SK-N-SH treated with all-trans-retinoic acid at 6 μM for 48 hours (cell line): ENCODE data around the gene PFDN2.
A peak's percentile ranks its signal among the peaks of the same experiment; 100 is the strongest.

Source experiments
- ATAC-seq: fragments of 200-7000 bp; cut with Tn5 transposase; 3 replicates; pipeline ENCODE4 v1.9.1; 2020; ENCODE audit warnings: mild to moderate bottlenecking, moderate library complexity
- CSDC2 ChIP-seq: fragments of 250-450 bp; sonication (Bioruptor Pico); IDR thresholded peaks from 2 replicates; pipeline ENCODE4 v1.5.0; 2020; ENCODE audit warnings: mild to moderate bottlenecking, moderate library complexity
- ESRRG ChIP-seq: fragments of 250-450 bp; sonication (Bioruptor Pico); IDR thresholded peaks from 2 replicates; pipeline ENCODE4 v1.6.1; 2021; ENCODE audit warnings: mild to moderate bottlenecking
- GLIS3 ChIP-seq: fragments of 250-450 bp; sonication (Bioruptor Pico); IDR thresholded peaks from 2 replicates; pipeline ENCODE4 v1.5.0; 2020; ENCODE audit warnings: mild to moderate bottlenecking, moderate library complexity
- ISL1 ChIP-seq: fragments of 250-450 bp; sonication (Bioruptor Pico); IDR thresholded peaks from 2 replicates; pipeline ENCODE4 v2.1.2; 2022; ENCODE audit warnings: mild to moderate bottlenecking, moderate library complexity
- OSR1 ChIP-seq: fragments of 250-450 bp; sonication (Bioruptor Pico); IDR thresholded peaks from 2 replicates; pipeline ENCODE4 v1.8.0; 2022; ENCODE audit warnings: moderate library complexity, mild to moderate bottlenecking, inconsistent platforms
- RARB ChIP-seq: fragments of 250-450 bp; sonication (Bioruptor Pico); IDR thresholded peaks from 2 replicates; pipeline ENCODE4 v1.8.0; 2021; ENCODE audit warnings: mild to moderate bottlenecking, moderate library complexity
- SNAI2 ChIP-seq: fragments of 250-450 bp; sonication (Bioruptor Pico); IDR thresholded peaks from 2 replicates; pipeline ENCODE4 v1.5.0; 2020; ENCODE audit warnings: mild to moderate bottlenecking, moderate library complexity
- TCF4 ChIP-seq: fragments of 250-450 bp; sonication (Bioruptor Pico); IDR thresholded peaks from 2 replicates; pipeline ENCODE4 v1.8.0; 2021; ENCODE audit warnings: mild to moderate bottlenecking, moderate library complexity, borderline replicate concordance
- ZC3H10 ChIP-seq: fragments of 250-450 bp; sonication (Bioruptor Pico); IDR thresholded peaks from 2 replicates; pipeline ENCODE4 v1.5.1; 2021; ENCODE audit warnings: mild to moderate bottlenecking, moderate library complexity
- ZFP3 ChIP-seq: fragments of 250-450 bp; sonication (Bioruptor Pico); IDR thresholded peaks from 2 replicates; pipeline ENCODE4 v1.5.0; 2020; ENCODE audit warnings: mild to moderate bottlenecking, moderate library complexity
- ZFP30 ChIP-seq: fragments of 450-650 bp; formaldehyde crosslinking; IDR thresholded peaks from 2 replicates; pipeline ENCODE4 v1.5.0; 2022; ENCODE audit warnings: mild to moderate bottlenecking, moderate library complexity
- ZNF565 ChIP-seq: fragments of 450-650 bp; formaldehyde crosslinking; conservative IDR thresholded peaks from 2 replicates; pipeline ENCODE4 v1.5.0; 2020; ENCODE audit warnings: low read depth, mild to moderate bottlenecking, moderate library complexity
- ZNF8 ChIP-seq: fragments of 450-650 bp; formaldehyde crosslinking; IDR thresholded peaks from 2 replicates; pipeline ENCODE4 v1.5.0; 2020; ENCODE audit warnings: mild to moderate bottlenecking, moderate library complexity
- TF ChIP-seq, protein P1 (sequence below): fragments of 250-450 bp; sonication (Bioruptor Pico); IDR thresholded peaks from 2 replicates; pipeline ENCODE4 v1.5.1; 2021; ENCODE audit warnings: mild to moderate bottlenecking, moderate library complexity
- TF ChIP-seq, protein P2 (sequence below): fragments of 250-450 bp; sonication (Bioruptor Pico); IDR thresholded peaks from 2 replicates; pipeline ENCODE4 v1.5.1; 2020; ENCODE audit warnings: low read depth, mild to moderate bottlenecking, moderate library complexity
- TF ChIP-seq, protein P3 (sequence below): fragments of 250-450 bp; sonication (Bioruptor Pico); IDR thresholded peaks from 2 replicates; pipeline ENCODE4 v1.8.0; 2020; ENCODE audit warnings: mild to moderate bottlenecking, moderate library complexity, borderline replicate concordance
- TF ChIP-seq, protein P4 (sequence below): fragments of 250-450 bp; sonication (Bioruptor Pico); IDR thresholded peaks from 2 replicates; pipeline ENCODE4 v1.5.0; 2020; ENCODE audit warnings: mild to moderate bottlenecking, moderate library complexity

PFDN2 gene

DNA sequence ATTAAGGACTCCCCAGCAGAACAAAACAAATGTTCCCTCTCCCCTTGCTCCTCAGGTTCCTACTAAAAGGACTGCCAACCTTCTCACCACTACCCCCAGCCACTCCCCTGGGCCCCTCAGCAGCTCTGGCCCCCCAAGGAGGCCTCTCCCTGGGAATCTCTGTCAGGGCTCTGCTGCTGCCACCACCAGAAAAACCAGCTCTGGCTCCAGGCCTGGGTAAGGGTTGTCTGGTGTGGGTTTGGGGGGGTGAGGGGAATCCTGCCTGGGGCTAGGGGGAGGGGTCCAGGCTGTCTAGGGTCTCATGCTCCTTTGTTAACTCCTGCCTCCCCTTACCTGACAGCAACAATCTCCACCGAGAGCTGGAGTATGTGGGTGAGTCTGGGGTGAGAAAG lies 33.2 kb downstream of the PFDN2 start:
- ATAC-seq, result no peak
- TF ChIP-seq RARB (CRISPR knock-in tag), result no peak
- TF ChIP-seq, protein P1, sequence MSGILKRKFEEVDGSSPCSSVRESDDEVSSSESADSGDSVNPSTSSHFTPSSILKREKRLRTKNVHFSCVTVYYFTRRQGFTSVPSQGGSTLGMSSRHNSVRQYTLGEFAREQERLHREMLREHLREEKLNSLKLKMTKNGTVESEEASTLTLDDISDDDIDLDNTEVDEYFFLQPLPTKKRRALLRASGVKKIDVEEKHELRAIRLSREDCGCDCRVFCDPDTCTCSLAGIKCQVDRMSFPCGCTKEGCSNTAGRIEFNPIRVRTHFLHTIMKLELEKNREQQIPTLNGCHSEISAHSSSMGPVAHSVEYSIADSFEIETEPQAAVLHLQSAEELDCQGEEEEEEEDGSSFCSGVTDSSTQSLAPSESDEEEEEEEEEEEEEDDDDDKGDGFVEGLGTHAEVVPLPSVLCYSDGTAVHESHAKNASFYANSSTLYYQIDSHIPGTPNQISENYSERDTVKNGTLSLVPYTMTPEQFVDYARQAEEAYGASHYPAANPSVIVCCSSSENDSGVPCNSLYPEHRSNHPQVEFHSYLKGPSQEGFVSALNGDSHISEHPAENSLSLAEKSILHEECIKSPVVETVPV (CRISPR knock-in tag), result no peak
- TF ChIP-seq ZNF565 (CRISPR knock-in tag), result no peak
- TF ChIP-seq ZFP3 (CRISPR knock-in tag), result no peak
- no peak for TF ChIP-seq OSR1
- TF ChIP-seq SNAI2 (CRISPR knock-in tag), result no peak
- TF ChIP-seq ESRRG (CRISPR knock-in tag), result no peak
- TF ChIP-seq ZNF8 (CRISPR knock-in tag), result no peak
- no peak for TF ChIP-seq ZC3H10 (CRISPR knock-in tag)

DNA sequence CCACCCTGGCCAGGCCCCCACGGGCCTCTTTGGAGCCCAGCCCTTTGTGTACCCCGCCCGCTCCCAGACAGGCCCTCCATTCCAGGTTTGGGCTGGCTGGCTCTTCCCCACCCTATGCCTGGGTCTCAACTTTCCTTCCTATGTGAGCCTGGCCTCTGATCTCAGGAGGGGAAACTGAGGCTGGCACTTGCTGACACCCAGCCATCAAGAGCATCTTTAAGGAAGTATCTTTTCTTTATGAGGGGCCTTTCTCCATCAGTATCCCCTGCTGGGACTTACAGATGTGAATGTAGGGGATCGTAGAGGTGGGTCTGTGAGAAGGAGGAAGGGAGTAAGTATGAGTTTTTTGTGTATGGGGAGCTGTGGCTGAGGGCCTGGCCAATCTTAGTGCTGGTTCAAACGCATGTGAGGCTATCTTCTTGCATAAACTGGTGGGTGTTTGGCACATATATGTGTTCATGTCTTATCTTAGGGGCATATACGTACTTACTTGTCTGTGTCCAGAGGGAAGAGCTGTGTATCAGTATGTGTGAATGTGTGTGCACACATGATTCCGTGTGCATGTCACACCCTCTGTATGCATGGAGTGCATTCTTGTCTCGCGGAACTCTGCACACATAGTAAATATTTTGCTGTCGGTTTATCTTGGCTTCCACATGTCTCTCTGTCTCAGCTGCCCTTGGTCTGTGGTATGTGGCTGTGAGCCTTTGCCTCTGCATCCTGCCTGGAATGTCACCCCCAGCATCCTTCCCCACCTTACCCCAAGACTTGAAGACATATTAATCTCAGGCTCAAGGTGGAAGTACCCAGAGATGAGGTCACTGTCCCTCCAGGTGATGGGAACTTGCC lies 33.9 kb downstream of the PFDN2 start:
- no peak for TF ChIP-seq TCF4 (CRISPR knock-in tag)
- no peak for TF ChIP-seq ISL1 (CRISPR knock-in tag)
- TF ChIP-seq, protein P2, sequence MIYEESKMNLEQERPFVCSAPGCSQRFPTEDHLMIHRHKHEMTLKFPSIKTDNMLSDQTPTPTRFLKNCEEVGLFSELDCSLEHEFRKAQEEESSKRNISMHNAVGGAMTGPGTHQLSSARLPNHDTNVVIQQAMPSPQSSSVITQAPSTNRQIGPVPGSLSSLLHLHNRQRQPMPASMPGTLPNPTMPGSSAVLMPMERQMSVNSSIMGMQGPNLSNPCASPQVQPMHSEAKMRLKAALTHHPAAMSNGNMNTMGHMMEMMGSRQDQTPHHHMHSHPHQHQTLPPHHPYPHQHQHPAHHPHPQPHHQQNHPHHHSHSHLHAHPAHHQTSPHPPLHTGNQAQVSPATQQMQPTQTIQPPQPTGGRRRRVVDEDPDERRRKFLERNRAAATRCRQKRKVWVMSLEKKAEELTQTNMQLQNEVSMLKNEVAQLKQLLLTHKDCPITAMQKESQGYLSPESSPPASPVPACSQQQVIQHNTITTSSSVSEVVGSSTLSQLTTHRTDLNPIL, result no peak
- TF ChIP-seq, protein P3, sequence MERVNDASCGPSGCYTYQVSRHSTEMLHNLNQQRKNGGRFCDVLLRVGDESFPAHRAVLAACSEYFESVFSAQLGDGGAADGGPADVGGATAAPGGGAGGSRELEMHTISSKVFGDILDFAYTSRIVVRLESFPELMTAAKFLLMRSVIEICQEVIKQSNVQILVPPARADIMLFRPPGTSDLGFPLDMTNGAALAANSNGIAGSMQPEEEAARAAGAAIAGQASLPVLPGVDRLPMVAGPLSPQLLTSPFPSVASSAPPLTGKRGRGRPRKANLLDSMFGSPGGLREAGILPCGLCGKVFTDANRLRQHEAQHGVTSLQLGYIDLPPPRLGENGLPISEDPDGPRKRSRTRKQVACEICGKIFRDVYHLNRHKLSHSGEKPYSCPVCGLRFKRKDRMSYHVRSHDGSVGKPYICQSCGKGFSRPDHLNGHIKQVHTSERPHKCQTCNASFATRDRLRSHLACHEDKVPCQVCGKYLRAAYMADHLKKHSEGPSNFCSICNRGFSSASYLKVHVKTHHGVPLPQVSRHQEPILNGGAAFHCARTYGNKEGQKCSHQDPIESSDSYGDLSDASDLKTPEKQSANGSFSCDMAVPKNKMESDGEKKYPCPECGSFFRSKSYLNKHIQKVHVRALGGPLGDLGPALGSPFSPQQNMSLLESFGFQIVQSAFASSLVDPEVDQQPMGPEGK (CRISPR knock-in tag), result no peak
- no peak for TF ChIP-seq ZFP3 (CRISPR knock-in tag)
- no peak for TF ChIP-seq ZC3H10 (CRISPR knock-in tag)
- no peak for TF ChIP-seq SNAI2 (CRISPR knock-in tag)
- TF ChIP-seq, protein P4, sequence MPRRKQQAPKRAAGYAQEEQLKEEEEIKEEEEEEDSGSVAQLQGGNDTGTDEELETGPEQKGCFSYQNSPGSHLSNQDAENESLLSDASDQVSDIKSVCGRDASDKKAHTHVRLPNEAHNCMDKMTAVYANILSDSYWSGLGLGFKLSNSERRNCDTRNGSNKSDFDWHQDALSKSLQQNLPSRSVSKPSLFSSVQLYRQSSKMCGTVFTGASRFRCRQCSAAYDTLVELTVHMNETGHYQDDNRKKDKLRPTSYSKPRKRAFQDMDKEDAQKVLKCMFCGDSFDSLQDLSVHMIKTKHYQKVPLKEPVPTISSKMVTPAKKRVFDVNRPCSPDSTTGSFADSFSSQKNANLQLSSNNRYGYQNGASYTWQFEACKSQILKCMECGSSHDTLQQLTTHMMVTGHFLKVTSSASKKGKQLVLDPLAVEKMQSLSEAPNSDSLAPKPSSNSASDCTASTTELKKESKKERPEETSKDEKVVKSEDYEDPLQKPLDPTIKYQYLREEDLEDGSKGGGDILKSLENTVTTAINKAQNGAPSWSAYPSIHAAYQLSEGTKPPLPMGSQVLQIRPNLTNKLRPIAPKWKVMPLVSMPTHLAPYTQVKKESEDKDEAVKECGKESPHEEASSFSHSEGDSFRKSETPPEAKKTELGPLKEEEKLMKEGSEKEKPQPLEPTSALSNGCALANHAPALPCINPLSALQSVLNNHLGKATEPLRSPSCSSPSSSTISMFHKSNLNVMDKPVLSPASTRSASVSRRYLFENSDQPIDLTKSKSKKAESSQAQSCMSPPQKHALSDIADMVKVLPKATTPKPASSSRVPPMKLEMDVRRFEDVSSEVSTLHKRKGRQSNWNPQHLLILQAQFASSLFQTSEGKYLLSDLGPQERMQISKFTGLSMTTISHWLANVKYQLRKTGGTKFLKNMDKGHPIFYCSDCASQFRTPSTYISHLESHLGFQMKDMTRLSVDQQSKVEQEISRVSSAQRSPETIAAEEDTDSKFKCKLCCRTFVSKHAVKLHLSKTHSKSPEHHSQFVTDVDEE (CRISPR knock-in tag), result no peak
- TF ChIP-seq CSDC2 (CRISPR knock-in tag), result no peak
- TF ChIP-seq ZNF565 (CRISPR knock-in tag), result no peak
- no peak for TF ChIP-seq GLIS3 (CRISPR knock-in tag)
- no peak for ATAC-seq

DNA sequence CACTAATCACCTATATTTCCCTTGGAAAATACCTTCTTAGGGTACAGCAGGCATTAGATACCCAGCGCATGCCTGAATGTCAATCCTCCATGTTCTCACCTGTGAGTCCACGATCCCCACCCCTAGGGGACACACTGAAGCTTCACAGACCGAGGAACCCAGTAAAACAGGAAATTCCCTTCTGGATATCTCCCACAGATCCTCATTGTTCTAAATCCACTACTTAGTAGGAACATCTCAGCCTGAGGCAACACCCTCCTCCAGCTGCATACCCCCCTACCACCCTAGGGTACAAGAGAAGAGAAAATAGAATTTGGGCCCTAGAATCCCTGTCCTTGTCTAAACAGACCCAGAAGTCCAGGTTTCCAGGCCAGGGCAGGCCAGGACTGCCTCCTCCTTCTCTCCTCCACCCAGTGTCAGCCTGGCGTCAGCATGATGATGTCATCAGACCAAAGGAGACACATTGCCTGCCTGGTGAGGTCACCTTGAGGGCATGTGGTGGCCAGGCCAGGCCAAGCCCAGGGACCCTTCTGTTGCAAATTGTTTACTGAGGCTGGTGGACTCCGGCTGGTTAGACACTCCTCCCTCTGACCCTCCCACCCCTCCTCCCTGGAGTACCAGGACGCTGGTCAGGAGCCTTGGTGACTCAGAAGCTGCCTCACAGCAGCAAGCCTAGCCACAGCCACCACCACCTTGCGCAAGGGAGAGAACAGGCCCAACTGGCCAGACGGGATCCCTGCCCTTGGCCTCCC lies 34.7 kb downstream of the PFDN2 start:
- ATAC-seq, result peak; percentile 87

DNA sequence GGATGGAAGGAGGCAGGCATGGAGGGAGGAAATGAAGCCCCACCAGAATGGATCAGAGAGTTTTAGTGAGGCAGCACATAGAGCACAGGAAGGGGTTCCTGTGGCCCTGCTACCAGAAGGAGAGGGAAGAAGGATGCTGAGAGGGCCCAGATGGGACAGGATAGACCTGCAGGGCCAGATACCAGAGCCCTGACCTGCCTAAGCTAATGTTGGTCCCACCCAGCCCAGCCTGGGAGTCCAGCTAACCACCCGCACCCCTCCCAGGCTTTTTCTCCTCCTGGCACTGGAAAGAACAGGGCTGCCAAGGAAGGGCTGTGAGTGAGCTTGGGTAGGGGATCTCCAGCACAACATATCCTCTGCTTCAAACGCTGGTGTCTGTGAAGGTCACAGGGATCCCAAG lies 35.4 kb downstream of the PFDN2 start:
- ATAC-seq, result no peak
- TF ChIP-seq, protein P1 (CRISPR knock-in tag), result no peak
- TF ChIP-seq SNAI2 (CRISPR knock-in tag) (no peak), ZFP3 (CRISPR knock-in tag) (no peak)
- TF ChIP-seq, protein P2, result no peak
- TF ChIP-seq, protein P3 (CRISPR knock-in tag), result no peak

More for the DNA sequence above, 34.7 kb downstream of the PFDN2 start:
- no peak for TF ChIP-seq SNAI2 (CRISPR knock-in tag)
- TF ChIP-seq ZFP30 (CRISPR knock-in tag), result no peak
